Loucy (cell line): ENCODE results near the gene ALKBH6.
"Not testable (repeated sequence)": the region's sequence is repeated elsewhere in the genome, so short reads cannot be mapped to it uniquely, and the experiment has no call there.

Experiments used
- H2AFZ ChIP-seq: fragments of 200-600 bp; sonication (generic); 2 replicates; pipeline ENCODE4 v1.6.0; 2016; ENCODE audit warnings: antibody characterized with exemption, mild to moderate bottlenecking, low read length, moderate library complexity
- H3F3A ChIP-seq: fragments of 200-600 bp; 2 replicates; pipeline ENCODE4 v1.6.0; 2016; ENCODE audit warnings: antibody characterized with exemption, low read depth, mild to moderate bottlenecking
- H3K27me3 ChIP-seq: fragments of 200-600 bp; sonication (generic); 2 replicates; pipeline ENCODE4 v1.6.1; 2014; ENCODE audit warnings: low read length, mild to moderate bottlenecking; ENCODE audit not compliant: insufficient read depth, poor library complexity, severe bottlenecking
- H3K36me3 ChIP-seq: fragments of 200-600 bp; sonication (generic); 2 replicates; pipeline ENCODE4 v1.6.1; 2016; ENCODE audit warnings: low read length; ENCODE audit not compliant: insufficient read depth
- H3K4me1 ChIP-seq: fragments of 200-600 bp; sonication (generic); 2 replicates; pipeline ENCODE4 v1.5.1; 2014; ENCODE audit warnings: low read length, mild to moderate bottlenecking; ENCODE audit not compliant: insufficient read depth, poor library complexity, severe bottlenecking
- H3K4me2 ChIP-seq: fragments of 200-600 bp; sonication (generic); 2 replicates; pipeline ENCODE4 v1.6.0; 2014; ENCODE audit warnings: antibody characterized with exemption, low read length, low read depth, mild to moderate bottlenecking; ENCODE audit not compliant: poor library complexity, severe bottlenecking
- H3K4me3 ChIP-seq: fragments of 200-600 bp; sonication (generic); 2 replicates; pipeline ENCODE4 v1.5.1; 2014; ENCODE audit warnings: low read length, mild to moderate bottlenecking, mixed read lengths; ENCODE audit not compliant: poor library complexity, severe bottlenecking
- H3K79me2 ChIP-seq: fragments of 200-600 bp; sonication (generic); 2 replicates; pipeline ENCODE4 v1.6.1; 2014; ENCODE audit warnings: low read length; ENCODE audit not compliant: insufficient read depth
- H3K9ac ChIP-seq: fragments of 200-600 bp; sonication (generic); 2 replicates; pipeline ENCODE4 v1.6.0; 2014; ENCODE audit warnings: mild to moderate bottlenecking, low read depth, low read length, moderate library complexity; ENCODE audit not compliant: poor library complexity, severe bottlenecking
- H3K9me2 ChIP-seq: fragments of 200-600 bp; sonication (generic); replicated peaks from 2 replicates; pipeline ENCODE4 v1.6.1; 2016; ENCODE audit warnings: low read depth, low read length, mixed read lengths
- H3K9me3 ChIP-seq: fragments of 200-600 bp; sonication (generic); 2 replicates; pipeline ENCODE4 v1.6.1; 2014; ENCODE audit warnings: mild to moderate bottlenecking, antibody characterized with exemption, low read length, low read depth; ENCODE audit not compliant: insufficient read depth
- H4K20me1 ChIP-seq: fragments of 200-600 bp; sonication (generic); 2 replicates; pipeline ENCODE4 v1.6.0; 2014; ENCODE audit warnings: antibody characterized with exemption, low read length, mild to moderate bottlenecking; ENCODE audit not compliant: insufficient read depth, poor library complexity, severe bottlenecking
- CTCF ChIP-seq: fragments of 200-600 bp; sonication (generic); conservative IDR thresholded peaks from 2 replicates; pipeline ENCODE4 v1.5.1; 2014; ENCODE audit warnings: mild to moderate bottlenecking, antibody characterized with exemption, low read length
- EZH2phosphoT487 ChIP-seq: fragments of 200-600 bp; IDR thresholded peaks from 2 replicates; pipeline ENCODE4 v1.6.1; 2018; ENCODE audit warnings: antibody characterized with exemption, mild to moderate bottlenecking, moderate library complexity, borderline replicate concordance

ALKBH6 gene

GRCh38 chr19:35986111-35986510, 27.9 kb downstream of the ALKBH6 start:
- Histone ChIP-seq H3K9me3 (no peaks in the 10 kb centered on the region), H4K20me1 (no peaks in the 10 kb centered on the region), H3K4me2 (no peak overlapping the region), H2AFZ (no peak overlapping the region), H3K4me1 (no peaks in the 10 kb centered on the region), H3K27me3 (peaks cover 13% of the 10 kb centered on the region), H3F3A (no peaks in the 10 kb centered on the region), H3K79me2 (no peaks in the 10 kb centered on the region), H3K36me3 (no peaks in the 10 kb centered on the region), H3K9ac (no peak overlapping the region), H3K4me3 (no peak overlapping the region), H3K9me2 (no peaks in the 10 kb centered on the region)
- TF ChIP-seq EZH2phosphoT487 (no peak), CTCF (no peak)

- TF ChIP-seq EZH2phosphoT487 = no peak
- TF ChIP-seq CTCF = no peak
Measured at GRCh38 chr19:35983177-35983576, 30.8 kb downstream of the ALKBH6 start.

GRCh38 chr19:35980997-35981396, 33.0 kb downstream of the ALKBH6 start:
- not testable (repeated sequence) for H3K79me2 ChIP-seq, H2AFZ ChIP-seq, H4K20me1 ChIP-seq, H3K36me3 ChIP-seq, H3K9ac ChIP-seq, H3F3A ChIP-seq, H3K27me3 ChIP-seq, H3K9me3 ChIP-seq, H3K4me1 ChIP-seq, H3K4me2 ChIP-seq, H3K9me2 ChIP-seq, H3K4me3 ChIP-seq

More at GRCh38 chr19:35983177-35983576, 30.8 kb downstream of the ALKBH6 start:
- Histone ChIP-seq H3K36me3 (no peaks in the 10 kb centered on the region), H3K9ac (no peak overlapping the region), H3K9me2 (no peaks in the 10 kb centered on the region), H3F3A (no peaks in the 10 kb centered on the region), H4K20me1 (no peaks in the 10 kb centered on the region), H3K4me1 (no peaks in the 10 kb centered on the region), H3K4me2 (no peak overlapping the region), H3K9me3 (no peaks in the 10 kb centered on the region), H3K79me2 (no peaks in the 10 kb centered on the region), H3K27me3 (peaks cover 13% of the 10 kb centered on the region), H3K4me3 (no peak overlapping the region), H2AFZ (no peak overlapping the region)

- no peaks in the 10 kb centered on the region for H3F3A ChIP-seq
- no peak overlapping the region for H2AFZ ChIP-seq
- no peaks in the 10 kb centered on the region for H3K4me1 ChIP-seq
- no peaks in the 10 kb centered on the region for H3K79me2 ChIP-seq
- H3K9me3 ChIP-seq = no peaks in the 10 kb centered on the region
- TF ChIP-seq CTCF = no peak
- no peaks in the 10 kb centered on the region for H3K9me2 ChIP-seq
- H3K27me3 ChIP-seq = no peaks in the 10 kb centered on the region
- H3K4me2 ChIP-seq = no peak overlapping the region
- H3K9ac ChIP-seq = no peak overlapping the region
- H3K4me3 ChIP-seq = no peak overlapping the region
- no peaks in the 10 kb centered on the region for H4K20me1 ChIP-seq
- H3K36me3 ChIP-seq = no peaks in the 10 kb centered on the region
Measured at GRCh38 chr19:35978832-35979365, 35.1 kb downstream of the ALKBH6 start.
